HG02763 (cell line): ENCODE measurements around the gene VGLL3.
"Not testable (repeated sequence)": the region's sequence is repeated elsewhere in the genome, so short reads cannot be mapped to it uniquely, and the experiment has no call there.

Source experiments
- ATAC-seq: cut with Tn5 transposase; IDR thresholded peaks from one replicate; pipeline ENCODE4 v1.9.1; 2021; ENCODE audit warnings: mild to moderate bottlenecking, moderate library complexity; ENCODE audit not compliant: unreplicated experiment

Gene VGLL3, protein sequence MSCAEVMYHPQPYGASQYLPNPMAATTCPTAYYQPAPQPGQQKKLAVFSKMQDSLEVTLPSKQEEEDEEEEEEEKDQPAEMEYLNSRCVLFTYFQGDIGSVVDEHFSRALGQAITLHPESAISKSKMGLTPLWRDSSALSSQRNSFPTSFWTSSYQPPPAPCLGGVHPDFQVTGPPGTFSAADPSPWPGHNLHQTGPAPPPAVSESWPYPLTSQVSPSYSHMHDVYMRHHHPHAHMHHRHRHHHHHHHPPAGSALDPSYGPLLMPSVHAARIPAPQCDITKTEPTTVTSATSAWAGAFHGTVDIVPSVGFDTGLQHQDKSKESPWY

GRCh38 chr3:86990734-86991481, at the start of gene VGLL3:
Gene VGLL3, minus strand, starts transcription at chr3:86991149. Its CDS starts 406 bp downstream, at chr3:86990743.
- no peak for ATAC-seq

DNA sequence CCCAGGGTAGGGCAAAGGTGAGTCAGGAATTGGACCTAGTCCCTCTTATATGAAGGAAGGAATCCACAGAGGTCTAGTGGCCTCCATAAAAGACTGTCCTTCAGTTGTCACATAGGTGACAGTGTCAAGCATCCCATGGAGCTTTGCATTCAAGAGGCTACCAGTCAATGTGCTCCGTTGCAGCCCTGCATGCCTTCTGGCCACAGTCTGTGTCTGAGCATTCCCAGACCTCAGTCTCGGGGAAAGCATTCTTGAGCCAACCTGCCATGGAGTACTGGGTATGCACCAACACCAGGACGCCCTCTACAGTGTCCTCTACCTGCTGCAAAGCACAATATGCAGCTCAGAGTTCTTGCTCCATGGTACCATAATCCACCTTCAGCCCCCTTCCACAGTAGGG, 46.7 kb upstream of the VGLL3 start:
- ATAC-seq: no peak

DNA sequence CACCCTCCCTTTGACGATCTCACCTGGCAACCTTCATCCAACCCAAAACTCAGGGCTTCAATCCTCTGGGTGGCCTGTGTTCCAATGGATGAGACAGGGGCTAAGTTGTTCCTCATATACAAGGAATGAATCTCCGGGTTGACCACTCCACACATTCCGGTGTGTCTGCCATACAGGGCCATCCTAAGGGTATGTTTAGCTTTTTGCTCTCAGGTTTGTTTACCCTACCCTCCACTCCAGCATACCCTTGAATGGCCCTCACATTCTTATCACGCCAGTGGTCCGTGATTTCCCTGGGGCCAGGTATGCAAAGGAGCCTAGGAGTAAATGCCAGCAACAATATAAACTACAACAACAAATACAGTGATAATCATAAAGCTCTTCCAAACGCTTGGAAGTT, 45.7 kb upstream of the VGLL3 start:
- no peak for ATAC-seq

GRCh38 chr3:87035339-87035738, 44.4 kb upstream of the VGLL3 start:
- no peak for ATAC-seq

- no peak for ATAC-seq
Measured at GRCh38 chr3:87033205-87033604, 42.3 kb upstream of the VGLL3 start.

GRCh38 chr3:87025661-87026645, 35.0 kb upstream of the VGLL3 start:
- ATAC-seq: no peak

DNA sequence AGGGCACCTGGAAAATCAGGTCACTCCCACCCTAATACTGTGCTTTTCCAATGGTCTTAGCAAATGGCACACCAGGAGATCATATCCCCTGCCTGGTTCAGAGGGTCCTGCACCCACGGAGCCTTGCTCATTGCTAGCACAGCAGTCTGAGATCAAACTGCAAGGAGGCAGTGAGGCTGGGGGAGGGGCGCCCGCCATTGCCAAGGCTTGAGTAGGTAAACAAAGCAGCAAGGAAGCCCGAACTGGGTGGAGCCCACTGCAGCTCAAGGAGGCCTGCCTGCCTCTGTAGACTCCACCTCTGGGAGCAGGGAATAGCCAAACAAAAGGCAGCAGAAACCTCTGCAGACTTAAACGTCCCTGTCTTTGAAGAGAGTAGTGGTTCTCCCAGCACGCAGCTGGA, 26.4 kb upstream of the VGLL3 start:
- ATAC-seq: not testable (repeated sequence)

DNA sequence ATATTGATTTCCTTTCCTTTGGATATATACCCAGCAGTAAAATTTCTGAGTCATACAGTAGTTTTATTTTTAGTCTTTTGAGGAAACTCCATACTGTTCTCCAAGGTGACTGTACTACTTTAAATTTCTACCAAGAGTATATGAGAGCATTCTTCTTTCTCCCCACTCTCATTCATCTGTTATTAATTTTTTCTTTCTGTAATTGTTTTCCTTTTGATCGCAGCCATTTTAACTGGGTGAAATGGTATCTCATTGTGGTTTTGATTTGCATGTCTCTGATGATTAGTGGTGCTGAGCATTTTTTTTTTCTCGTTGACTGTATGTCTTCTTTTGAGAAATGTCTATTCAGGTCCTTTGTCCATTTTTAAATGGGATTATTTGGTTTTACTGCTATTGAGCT, 18.3 kb upstream of the VGLL3 start:
- no peak for ATAC-seq

DNA sequence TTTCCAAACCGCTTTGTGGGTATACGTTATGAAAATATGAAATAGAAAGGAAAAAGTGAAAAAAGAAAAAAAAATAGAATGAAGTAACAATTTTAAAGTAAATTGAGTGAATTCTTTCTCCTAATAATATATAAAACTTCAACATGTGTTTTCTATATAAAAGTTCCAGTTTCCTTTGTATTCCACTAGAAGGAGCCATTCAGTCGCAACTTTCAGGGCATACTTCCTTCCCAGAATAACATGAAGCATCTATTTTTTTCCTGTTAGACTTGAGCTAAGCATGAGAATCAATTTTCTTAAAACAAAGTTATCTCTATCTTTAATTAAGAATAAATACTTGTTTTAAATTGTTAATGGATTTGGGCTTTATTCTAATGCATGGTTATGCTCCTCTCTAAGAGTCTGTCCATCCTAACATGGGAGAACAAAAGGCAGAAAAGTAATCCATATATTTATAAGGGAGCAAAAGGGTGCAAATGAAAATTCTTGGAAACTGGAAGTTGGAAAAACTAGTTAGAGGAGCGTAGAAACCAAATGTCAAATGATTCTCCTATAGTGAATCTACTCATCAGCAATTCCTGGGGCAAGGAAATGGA, 16.0 kb upstream of the VGLL3 start:
- ATAC-seq: no peak

- ATAC-seq: no peak
Measured at GRCh38 chr3:87004883-87005282, 13.9 kb upstream of the VGLL3 start.

DNA sequence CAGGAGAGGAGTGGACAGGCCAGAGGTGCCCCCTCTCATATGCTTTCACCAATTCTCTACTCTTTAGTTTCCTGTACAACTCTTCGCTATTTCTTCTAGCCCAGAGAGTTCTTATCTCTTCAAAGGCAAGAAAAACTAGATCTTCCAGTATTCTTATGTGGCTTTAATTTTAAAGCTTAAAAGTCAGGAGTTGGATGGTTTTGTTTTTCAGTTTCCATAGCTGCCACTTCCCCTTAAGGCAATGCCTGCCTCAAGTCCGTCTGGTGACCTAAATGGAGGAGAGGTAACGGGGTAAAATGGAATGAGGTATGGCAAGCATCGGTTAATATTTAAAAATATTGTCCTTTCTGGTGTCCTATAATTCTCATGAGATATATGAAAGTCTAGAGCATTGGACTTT, 11.4 kb upstream of the VGLL3 start:
- no peak for ATAC-seq

DNA sequence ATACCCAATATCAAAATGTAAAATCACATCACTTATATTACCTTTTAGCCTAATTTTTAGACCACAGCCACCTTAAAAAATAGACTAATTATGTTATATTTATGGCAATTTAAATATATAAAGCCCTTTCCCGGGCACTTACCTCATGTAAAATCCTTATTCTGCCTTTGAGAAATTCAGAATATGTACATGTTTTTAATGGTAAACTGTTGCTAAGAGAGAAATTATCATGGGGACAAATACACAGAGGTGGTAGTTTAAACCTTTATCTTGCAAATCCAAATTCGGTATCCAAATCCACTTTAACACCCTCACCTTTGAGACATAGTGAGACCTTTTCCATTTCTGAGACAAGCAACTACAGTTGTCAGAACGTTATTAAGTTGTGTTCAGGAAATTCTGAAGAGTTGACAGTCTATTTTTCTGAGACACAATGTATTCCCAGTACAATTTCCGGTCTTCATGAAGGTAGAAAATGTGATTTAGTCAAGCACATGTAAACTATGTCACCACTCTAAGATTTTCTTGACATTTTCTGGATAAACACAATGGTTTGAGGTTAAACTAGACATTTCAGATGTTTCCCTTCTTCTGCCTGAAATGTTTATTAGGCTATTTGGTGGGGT, 10.6 kb upstream of the VGLL3 start:
- ATAC-seq: no peak

DNA sequence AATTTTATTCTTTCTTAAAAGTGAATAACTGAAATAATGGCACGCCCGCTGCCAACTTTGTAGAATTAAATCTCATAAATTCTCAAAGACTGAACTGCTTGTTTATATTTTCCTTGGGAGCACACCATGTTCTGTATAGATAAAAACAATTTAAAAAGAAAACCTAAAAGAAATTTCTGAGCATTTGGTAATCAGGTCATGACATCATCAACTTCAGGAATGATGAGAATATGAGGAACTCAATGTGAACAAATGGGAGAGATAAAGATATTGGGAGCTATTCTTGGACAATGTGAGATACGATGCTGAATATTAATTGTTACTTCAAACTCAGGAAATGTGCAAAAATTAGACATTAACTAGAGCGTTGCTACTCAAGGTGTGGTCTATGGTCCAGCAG, 10.0 kb upstream of the VGLL3 start:
- ATAC-seq: no peak

DNA sequence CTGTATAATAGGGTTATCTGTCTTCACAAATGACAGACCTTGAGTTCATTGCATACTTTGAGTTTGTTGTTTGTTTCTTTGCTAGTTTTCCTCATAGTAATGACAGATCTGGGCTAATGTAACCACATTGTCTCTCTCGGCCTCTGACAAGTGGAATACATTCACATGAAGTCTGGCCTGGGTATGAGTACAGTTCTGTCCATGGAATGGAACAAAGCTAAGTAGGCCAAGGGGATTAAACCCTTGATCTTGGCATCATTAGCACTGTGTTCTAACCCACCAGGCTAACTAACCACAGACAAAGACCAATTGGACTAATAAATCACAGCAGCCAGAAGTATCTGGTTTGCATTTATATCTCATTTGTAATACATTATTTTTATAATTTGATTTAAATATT, 7.6 kb upstream of the VGLL3 start:
- ATAC-seq: no peak

DNA sequence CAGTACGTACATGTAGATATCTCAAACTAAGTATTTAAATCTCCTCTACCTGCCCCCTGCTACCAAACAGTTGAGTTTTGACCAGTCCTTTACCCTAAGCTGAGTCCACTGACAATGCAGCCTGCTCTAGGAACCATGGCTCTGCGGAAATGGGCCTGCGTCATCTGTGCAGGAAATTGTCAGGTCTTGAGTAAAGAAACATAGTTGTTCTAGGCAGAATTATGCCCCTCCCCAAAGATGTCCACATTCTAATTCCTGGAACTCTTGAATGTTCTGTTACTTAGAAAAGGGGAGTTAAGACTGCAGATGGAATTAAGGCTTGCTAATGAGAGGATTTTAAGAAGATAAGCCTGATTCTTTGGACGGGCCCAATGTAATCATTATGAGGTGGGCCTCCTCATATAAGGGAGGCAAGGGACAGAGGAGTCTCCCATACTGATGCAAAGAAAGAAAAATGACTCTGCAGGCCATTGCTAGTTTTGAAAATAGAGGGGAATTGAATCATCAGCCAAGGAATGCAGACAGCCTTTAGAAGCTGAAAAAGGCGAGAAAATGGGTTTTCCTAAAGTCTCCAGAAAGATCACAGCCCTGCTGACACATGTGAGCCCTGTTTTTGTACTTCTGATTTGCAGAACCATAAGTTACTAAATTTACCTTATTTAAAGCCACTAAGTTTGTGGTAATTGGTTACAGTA, 5.5 kb upstream of the VGLL3 start:
- no peak for ATAC-seq

DNA sequence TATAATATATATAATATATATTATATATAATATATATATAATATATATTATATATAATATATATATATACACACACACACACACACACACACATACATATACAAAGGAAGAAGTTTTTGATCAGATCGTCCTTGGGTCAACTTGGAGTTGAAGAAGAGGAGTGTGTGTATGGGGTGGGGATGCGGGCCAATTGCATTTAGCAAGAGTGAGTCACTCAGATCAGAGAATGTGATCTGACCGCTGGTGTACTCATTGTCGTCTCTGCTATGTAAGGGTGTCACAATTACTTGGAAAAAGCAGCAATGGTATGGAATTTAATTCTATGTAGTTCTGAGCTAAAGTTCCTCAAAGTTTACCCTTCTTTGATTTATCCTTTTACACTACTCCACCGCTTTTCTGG, 4.6 kb upstream of the VGLL3 start:
- no peak for ATAC-seq

- ATAC-seq: no peak
Measured at GRCh38 chr3:86993704-86994103, 2.8 kb upstream of the VGLL3 start.

DNA sequence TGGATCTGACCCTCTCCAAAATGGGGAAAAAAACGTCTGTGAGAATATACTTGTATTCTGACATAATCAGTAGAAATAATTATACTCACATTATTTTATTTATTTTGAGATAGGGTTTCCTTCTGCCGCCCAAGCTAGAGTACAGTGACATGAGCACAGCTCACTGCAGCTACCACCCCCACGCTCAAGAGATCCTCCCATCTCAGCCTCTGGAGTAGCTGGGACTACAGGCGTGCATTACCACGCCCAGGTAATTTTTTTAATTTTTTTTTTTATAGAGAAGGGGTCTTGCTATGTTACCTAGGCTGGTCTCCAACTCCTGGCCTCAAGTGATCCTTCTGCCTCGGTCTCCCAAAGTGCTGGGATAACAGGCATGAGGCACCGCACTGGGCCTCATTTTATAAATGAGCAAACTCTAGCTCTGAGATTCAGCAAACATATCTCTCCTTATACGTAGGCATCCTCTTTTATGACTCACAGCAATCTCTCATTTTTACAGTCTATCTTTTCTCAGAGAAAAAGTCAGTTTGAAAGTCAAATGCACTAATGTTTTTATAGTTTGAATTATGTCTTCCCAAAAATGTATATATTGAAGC, 989 bp upstream of the VGLL3 start:
- ATAC-seq: no peak

DNA sequence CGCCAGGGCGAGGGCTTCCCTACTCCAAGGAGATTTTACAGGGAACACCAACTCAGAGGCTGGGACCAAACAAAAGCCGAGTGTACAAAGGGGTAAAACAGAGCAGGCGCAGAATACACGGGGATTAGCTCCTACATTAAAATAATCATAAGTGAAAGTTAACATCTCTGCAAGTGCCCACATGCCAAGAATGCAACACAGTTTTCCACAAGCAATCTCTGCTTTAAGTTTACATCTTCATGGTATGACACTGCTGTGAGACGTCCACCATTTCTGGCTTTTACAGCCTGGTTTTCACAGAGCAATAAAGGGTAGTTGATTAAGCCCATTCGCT, 500 bp upstream of the VGLL3 start:
- ATAC-seq: no peak
